ENCODE data around the gene PDZRN3.

The PDZRN3 gene

DNA sequence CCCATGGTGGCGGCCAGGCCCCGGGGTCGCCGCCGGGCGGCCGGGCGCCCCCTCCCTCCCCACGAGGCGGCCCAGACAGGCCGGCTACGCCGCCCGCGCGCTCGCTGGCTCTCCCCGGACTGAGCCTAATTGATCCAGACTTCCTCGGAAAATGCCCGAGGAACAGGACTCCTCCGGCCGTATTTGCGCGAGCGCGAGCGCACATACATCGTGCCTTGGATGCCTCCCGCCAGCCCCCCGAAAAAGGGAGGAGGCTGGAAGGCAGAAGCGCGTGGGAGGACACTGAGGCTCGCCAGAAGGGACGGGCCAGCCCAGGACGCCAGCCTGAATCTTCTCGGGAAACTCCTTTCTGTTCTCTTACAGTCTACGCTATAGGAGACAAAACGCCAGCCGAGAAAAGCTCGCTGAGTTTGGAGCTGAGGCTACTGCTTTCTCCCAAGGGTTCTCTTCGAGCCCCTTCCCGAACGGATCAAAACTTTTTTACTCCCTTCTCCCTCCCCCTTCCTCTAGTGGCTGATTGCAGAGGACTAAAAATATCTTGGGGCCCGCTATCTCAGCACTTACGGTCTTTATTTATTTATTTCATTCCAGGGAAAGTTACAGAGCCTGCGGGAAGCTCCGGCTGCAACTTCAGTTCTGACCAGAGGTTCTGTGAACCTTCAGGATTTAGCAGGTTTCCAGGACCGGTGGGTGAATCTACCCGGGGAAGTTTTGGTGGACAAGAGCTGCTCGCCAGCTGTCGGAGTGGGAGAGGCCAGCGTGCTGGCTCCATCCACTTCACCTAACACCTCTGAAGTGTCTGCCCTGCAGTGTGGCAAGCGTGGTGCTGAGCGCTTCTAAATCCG, at the start of gene PDZRN3:
Gene PDZRN3, minus strand, starts transcription at position 121 of the 845 bp plus-strand sequence.
- no peak for DNase-seq

- DNase-seq, result no peak
Measured at GRCh38 chr3:73674280-73674679, 49.5 kb upstream of the PDZRN3 start.

DNA sequence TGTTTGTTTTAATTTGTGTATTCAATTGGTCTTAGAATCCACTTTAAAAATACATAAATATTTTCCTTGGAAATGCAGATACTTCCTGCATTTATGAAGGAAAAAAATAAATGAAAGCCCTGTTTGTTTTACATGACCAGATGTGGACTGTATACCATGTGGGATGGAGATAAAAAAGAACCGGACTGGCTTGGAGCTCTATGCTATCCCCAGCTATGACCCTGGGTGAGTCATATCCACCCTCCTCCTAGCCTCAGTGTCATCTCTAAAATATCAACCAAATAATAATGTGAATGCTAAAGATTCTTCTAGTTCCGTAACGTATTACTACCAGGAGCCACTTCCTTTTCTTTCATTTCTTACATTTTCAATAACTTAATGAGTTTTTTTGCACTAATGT, 44.5 kb upstream of the PDZRN3 start:
- DNase-seq, result no peak

GRCh38 chr3:73668391-73668790, 43.6 kb upstream of the PDZRN3 start:
- no peak for DNase-seq

GRCh38 chr3:73667889-73668288, 43.1 kb upstream of the PDZRN3 start:
- DNase-seq, result no peak

DNA sequence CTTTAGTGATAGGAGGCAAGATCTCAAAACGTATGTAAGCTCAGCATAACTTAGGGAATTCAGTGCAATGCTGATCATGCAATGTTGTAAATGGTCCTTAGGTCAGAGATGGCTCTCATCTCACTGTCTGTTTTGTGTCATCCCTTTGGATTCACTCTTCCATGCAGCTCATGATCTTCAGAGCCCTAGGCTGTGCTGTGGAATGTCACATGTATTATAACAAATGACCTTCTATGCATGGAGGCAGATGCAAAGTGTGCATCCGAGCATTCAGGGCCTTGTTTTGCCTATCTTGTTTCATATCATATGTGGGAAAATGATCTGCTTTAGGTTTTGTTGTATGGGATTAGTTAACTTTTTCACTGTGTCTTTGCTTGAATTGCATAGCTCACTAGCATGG, 40.5 kb upstream of the PDZRN3 start:
- no peak for DNase-seq

GRCh38 chr3:73664389-73664788, 39.6 kb upstream of the PDZRN3 start:
- DNase-seq, result no peak

DNA sequence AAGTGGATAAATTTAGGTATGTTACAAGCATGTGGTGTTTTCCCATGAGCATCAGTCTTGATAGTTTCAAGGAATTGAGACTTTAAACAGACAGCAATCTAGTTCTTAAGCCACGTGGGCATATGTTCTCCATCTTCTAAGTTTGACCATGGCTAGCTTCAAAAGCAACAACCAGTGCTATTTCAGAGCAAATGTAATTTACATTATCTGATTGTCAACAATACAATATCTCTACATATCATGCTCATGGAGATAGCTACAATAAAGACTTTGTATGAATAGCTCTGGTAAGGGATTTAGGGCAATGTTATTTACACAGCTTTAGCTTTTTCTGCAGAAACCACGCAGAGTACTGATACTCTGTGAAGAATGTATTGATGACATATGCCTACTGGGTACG, 38.8 kb upstream of the PDZRN3 start:
- DNase-seq, result no peak

DNA sequence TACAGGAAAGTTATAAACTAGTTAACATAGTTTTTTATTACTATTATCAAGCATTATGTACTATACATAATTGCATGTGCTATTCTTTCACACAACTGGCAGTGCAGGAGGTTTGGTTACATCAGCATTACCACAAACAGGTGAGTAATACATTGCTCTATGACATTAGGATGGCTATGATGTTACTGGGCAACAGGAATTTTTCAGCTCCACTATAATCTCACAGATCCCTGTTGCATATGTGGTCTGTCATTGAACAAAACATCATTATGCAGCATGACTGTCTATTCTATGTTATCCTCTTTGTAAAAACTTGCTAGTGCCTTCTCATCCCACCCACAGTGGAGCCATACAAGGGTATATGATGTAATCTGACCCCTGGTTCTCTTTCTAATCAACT, 36.5 kb upstream of the PDZRN3 start:
- no peak for DNase-seq

DNA sequence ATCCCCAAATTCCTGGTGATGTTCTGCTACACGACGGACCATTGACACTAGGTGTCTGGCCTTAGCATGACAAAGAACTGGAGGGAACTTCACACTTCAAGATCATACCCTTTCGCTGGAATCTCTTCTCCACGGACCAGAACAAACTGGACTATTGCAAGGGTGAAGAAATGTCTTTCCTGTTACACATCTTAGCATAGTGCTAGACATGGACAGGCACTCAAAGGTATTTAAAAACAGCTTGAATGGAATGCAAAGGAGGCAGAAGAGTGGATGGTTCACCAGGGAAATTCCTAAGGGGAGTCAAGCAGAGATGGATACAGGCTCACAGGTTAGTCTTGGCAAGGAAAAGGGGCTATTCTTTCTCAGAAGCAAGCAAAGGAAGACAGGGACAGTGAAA, 33.5 kb upstream of the PDZRN3 start:
- DNase-seq, result no peak

GRCh38 chr3:73657186-73657585, 32.4 kb upstream of the PDZRN3 start:
- no peak for DNase-seq

DNA sequence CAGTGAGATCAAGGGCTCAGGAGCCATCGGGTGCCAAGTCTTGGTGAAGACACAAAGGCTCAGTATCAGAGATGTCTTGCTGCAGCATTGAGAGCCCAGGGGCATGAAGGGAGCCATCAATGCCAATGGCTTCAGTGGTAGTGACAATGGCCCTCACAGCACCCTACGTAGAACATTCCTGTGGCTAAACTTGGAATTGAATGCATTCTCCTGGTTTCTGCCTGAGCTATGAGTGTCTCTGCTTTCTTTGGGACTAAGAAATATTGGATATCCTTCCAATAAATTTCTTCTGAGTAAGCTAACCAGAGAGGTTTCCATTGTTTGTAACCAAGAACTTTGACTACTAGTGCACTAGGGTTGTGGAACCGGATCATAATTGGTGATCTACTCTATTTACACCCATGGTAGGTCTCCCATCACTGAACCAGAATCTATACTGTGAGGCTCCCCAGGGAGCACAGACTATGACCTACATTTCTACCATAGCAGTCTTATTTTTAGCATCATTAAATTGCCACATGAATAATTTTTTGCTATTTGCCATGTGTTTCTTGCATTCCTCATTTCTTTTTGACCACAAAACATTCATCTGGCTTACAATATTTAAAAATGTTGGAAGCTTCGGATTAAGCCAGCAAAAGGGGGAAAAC, 31.6 kb upstream of the PDZRN3 start:
- no peak for DNase-seq

GRCh38 chr3:73655197-73655596, 30.5 kb upstream of the PDZRN3 start:
- DNase-seq, result no peak

DNA sequence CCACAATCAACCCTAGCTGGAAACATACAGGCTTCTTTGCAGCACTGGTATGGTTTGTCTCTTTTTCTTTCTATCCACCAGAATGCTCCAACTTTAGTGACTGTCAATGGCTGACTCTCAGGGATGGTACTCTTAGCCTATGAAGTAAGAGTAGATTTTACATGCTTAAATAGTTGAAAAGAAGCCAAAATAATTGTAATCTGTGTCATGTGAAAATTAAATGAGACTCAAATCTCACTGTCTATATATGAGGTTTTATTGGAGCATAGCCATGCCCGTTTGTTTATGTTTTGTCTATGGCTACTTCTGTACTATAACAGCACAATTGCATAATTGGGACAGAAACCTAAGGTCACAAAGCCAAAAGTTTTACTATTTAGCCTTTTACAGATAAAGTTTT, 29.1 kb upstream of the PDZRN3 start:
- no peak for DNase-seq

DNA sequence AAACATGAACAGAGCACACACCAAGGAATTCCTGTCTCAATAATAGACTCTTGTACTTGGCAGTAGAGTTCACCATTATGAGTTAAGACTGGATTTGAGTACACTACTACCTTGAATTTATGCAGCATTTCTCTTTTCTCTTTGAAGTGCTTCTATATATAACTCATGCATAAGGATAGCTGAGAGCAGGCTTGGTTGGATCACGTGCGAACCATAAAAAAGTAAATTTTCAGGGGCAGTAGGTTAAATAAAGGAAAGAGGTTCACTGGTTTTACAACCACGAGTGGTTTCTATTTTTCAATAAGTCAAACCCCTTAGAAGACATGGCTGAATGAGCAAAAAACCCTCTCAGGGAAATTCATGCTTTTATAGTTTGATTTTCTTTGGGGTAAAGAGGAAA, 28.6 kb upstream of the PDZRN3 start:
- no peak for DNase-seq

DNA sequence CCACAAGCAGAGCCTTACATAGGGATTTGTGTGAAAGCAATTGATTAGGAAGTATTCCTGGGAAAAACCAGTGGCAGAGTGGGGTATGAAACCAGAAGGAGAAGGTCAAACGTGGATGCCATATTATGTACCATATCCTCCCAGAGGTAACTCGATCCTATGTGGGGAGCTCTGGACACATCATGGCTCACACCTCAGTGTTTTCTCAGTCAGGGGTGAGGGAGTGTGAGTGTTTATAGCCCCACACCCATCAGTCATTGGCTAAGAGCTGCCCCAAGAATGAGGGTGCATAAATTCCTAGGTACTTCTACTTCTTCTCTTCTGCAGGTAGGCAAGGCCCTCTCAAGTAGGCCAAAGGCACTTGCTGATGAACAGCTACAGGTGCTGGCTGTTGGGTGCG, 28.2 kb upstream of the PDZRN3 start:
- no peak for DNase-seq

GRCh38 chr3:73637042-73637441, 12.3 kb upstream of the PDZRN3 start:
- no peak for DNase-seq

GRCh38 chr3:73635254-73635653, 10.5 kb upstream of the PDZRN3 start:
- DNase-seq, result no peak

DNA sequence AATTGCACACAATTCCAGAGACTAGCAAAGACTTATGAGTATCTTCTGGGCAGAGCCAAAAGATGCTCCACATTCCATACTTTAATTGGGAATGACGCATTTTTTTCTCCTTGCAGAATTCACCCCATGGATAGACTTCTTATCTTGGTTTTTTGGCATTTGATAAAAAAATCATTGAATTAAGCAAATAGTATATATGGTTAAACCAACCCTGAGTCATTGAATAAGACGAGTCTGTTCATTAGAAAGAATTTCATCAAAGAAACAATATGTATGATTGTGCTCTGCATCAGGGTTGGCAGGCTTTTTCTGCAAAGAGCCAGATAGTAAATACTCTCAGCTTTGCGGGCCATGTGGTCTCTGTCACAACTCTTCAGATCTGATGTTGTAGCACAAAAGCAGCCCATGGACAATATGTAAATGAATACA, 9.2 kb upstream of the PDZRN3 start:
- DNase-seq, result no peak

- DNase-seq, result no peak
Measured at GRCh38 chr3:73633453-73633852, 8.7 kb upstream of the PDZRN3 start.

GRCh38 chr3:73626106-73626505, 1.4 kb upstream of the PDZRN3 start:
- no peak for DNase-seq

- DNase-seq, result no peak
Measured at GRCh38 chr3:73624017-73624820, 522 bp downstream of the PDZRN3 start.

DNA sequence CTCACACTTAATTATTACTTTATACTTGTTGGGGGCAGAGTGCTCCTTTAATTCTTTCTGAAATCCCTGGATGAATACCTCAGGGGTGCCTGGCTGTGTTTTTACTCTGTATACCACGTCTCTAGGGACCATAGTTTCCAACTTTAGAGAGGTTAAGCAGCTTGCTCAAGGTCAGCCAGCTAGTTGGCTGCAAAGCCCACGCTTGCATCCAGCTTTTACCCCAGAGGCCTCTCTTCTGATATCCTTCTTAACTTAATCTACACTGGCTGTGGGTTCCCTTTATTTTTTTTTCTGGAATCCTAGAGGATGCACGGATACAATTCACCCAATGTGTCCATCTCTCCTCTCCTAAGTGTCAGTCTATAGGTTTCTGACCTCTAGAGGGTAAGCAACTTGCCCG, 1.4 kb downstream of the PDZRN3 start:
- no peak for DNase-seq
